Activated CD8-positive, alpha-beta T cell treated with anti-CD3 and anti-CD28 coated beads for 36 hours (primary cell): ENCODE measurements around the gene AOPEP. TPM values are rescaled to one million over a fixed set of nuclear protein-coding genes. Genes with fewer than 3 reads are reported as not detected.

Source experiments
- ATAC-seq: fragments of 200-7000 bp; cut with Tn5 transposase; one replicate; pipeline ENCODE4 v1.10.0; 2021; ENCODE audit warnings: mild to moderate bottlenecking, moderate library complexity
- CTCF ChIA-PET: fragments of 350-600 bp; sonication (Branson Sonifier 250); formaldehyde crosslinking; loops from one replicate; lab custom pipeline; 2021; ENCODE audit warnings: antibody characterized with exemption; lab: Charles Lee
- POLR2A ChIA-PET: fragments of 350-600 bp; sonication (Branson Sonifier 250); formaldehyde crosslinking; loops from one replicate; lab custom pipeline; 2021; ENCODE audit warnings: antibody characterized with exemption; lab: Charles Lee
- DNase-seq: peaks from one replicate; pipeline ENCODE4 v3.0.0-alpha.2; 2020
- H3K27ac Mint-ChIP-seq: one replicate; pipeline ENCODE4 v1.8.0; 2021; ENCODE audit warnings: mild to moderate bottlenecking, mixed read lengths
- H3K27me3 Mint-ChIP-seq: one replicate; pipeline ENCODE4 v1.8.0; 2021; ENCODE audit warnings: mixed read lengths
- H3K36me3 Mint-ChIP-seq: one replicate; pipeline ENCODE4 v1.8.0; 2021; ENCODE audit warnings: low read depth, mixed read lengths
- H3K4me1 Mint-ChIP-seq: one replicate; pipeline ENCODE4 v1.8.0; 2021; ENCODE audit warnings: low read depth, mixed read lengths
- H3K4me3 Mint-ChIP-seq: one replicate; pipeline ENCODE4 v1.8.0; 2021; ENCODE audit warnings: mild to moderate bottlenecking, moderate library complexity, mixed read lengths
- H3K9me3 Mint-ChIP-seq: one replicate; pipeline ENCODE4 v1.8.0; 2021; ENCODE audit warnings: mixed read lengths
- intact Hi-C: fragments of 100-400 bp; cut with micrococcal nuclease; formaldehyde crosslinking; loops from one replicate; pipeline ENCODE4 v1.10.0; 2022
- total RNA-seq, 2 experiments: library from RNA; stranded (reverse); gene quantifications; one replicate each; pipeline ENCODE4 v1.2.3, GENCODE V29; 2021
- TF ChIP-seq, protein P1 (sequence below): fragments of 200-600 bp; IDR thresholded peaks from one replicate; pipeline ENCODE4 v1.8.0; 2022; ENCODE audit warnings: antibody characterized with exemption, mild to moderate bottlenecking

The AOPEP gene
- total RNA-seq, 2 experiments from 2014 or later: 7.1 to 8.7 TPM

DNA sequence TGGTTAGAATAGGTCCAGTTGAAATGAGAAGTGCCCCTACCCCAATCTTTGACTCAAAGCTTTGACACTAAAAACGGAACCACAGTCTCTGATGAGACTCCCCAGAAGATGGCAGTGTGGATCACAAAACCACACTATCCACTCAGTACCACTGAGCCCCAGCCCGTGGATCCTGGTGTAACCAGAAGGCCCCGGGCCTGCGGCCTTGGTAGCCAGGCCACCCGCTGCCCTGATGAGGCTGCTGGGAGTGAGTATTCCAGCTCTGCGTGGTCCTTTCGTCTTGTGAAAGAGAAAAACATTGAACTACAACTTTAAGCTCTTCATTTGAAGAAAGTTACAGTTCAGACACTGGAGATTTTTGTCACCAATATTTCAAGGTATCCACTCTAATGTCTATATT lies 45.0 kb upstream of the AOPEP start:
- H3K27me3 Mint-ChIP-seq: peaks cover 18% of the 10 kb centered on the region
- peak; percentile 80 for ATAC-seq
- H3K9me3 Mint-ChIP-seq: no peaks in the 10 kb centered on the region
- no peak overlapping the region for H3K4me3 Mint-ChIP-seq
- TF ChIP-seq, protein P1, sequence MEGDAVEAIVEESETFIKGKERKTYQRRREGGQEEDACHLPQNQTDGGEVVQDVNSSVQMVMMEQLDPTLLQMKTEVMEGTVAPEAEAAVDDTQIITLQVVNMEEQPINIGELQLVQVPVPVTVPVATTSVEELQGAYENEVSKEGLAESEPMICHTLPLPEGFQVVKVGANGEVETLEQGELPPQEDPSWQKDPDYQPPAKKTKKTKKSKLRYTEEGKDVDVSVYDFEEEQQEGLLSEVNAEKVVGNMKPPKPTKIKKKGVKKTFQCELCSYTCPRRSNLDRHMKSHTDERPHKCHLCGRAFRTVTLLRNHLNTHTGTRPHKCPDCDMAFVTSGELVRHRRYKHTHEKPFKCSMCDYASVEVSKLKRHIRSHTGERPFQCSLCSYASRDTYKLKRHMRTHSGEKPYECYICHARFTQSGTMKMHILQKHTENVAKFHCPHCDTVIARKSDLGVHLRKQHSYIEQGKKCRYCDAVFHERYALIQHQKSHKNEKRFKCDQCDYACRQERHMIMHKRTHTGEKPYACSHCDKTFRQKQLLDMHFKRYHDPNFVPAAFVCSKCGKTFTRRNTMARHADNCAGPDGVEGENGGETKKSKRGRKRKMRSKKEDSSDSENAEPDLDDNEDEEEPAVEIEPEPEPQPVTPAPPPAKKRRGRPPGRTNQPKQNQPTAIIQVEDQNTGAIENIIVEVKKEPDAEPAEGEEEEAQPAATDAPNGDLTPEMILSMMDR: peak; percentile 76
- no peaks in the 10 kb centered on the region for H3K4me1 Mint-ChIP-seq
- CTCF ChIA-PET: interaction anchor here (0.6 to 10.9 kb wide), 44 partner anchors 8 to 1636 kb away, joined by 3 to 193 read pairs (median 4); partner anchors contain the start of gene AOPEP
- intact Hi-C loops: loop anchor here (5.0 kb wide), 1 partner anchor 446 kb away; no protein-coding TSS in a partner anchor
- peak; percentile 65 for DNase-seq
- no peaks in the 10 kb centered on the region for H3K36me3 Mint-ChIP-seq
- POLR2A ChIA-PET: interaction anchor here (0.8 kb wide), 1 partner anchor 444 kb away, joined by 3 read pairs; no protein-coding TSS in a partner anchor
- no peak overlapping the region for H3K27ac Mint-ChIP-seq

DNA sequence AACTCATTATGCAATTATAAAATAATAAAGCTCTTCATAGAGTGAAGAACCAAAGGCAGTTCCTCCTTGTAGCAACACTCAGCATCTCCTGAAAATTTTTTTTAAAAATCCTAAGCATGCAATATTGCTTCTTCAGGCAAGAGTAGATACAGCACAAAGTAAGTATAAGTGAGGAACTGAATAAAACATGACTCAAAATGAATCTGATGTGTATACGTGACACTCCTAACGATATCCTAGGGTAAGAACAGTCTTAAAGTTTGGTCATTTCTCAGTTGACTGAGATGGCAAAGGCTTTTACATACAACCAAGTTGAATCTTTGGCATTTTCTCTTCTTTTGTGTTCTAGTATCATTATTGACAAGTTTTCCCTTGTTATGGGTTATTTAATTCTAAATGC lies 41.1 kb upstream of the AOPEP start:
- Mint-ChIP-seq H3K4me1 (no peaks in the 10 kb centered on the region), H3K4me3 (no peak overlapping the region), H3K9me3 (no peaks in the 10 kb centered on the region), H3K27ac (no peak overlapping the region), H3K36me3 (no peaks in the 10 kb centered on the region), H3K27me3 (peaks cover 6% of the 10 kb centered on the region)
- POLR2A ChIA-PET: no interaction called here
- CTCF ChIA-PET: interaction anchor here (0.5 to 10.9 kb wide), 2 partner anchors 443 to 1374 kb away, joined by 3 to 193 read pairs; no protein-coding TSS in a partner anchor
- DNase-seq: no peak
- TF ChIP-seq, protein P1: no peak
- no peak for ATAC-seq
- intact Hi-C loops: no loop called here

DNA sequence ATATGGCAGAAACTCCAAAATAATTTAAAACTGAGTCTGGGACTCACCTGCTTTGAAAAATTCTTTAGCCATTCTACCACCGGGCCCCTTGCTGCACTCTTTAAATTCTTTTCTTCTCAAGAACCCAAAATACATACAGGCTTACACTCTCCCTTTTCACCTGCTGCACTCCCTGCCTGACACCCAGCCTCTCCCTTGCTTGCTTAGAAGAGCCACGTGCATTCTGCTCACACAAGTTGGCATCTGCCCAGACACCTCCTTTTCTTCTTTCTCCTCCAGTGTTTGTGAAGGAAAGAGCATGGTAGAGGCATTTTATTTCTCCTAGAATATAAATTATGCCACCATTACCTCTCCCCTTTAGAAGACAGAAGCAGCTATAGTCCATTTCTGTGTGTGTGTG lies 39.0 kb upstream of the AOPEP start:
- DNase-seq (no peak), ATAC-seq (no peak)
- H3K27ac Mint-ChIP-seq: no peak overlapping the region
- peaks cover 6% of the 10 kb centered on the region for H3K27me3 Mint-ChIP-seq
- TF ChIP-seq, protein P1: no peak
- CTCF ChIA-PET: no interaction called here
- POLR2A ChIA-PET: no interaction called here
- intact Hi-C loops: no loop called here
- H3K36me3 Mint-ChIP-seq: no peaks in the 10 kb centered on the region
- no peaks in the 10 kb centered on the region for H3K9me3 Mint-ChIP-seq
- no peak overlapping the region for H3K4me3 Mint-ChIP-seq
- H3K4me1 Mint-ChIP-seq: no peaks in the 10 kb centered on the region

DNA sequence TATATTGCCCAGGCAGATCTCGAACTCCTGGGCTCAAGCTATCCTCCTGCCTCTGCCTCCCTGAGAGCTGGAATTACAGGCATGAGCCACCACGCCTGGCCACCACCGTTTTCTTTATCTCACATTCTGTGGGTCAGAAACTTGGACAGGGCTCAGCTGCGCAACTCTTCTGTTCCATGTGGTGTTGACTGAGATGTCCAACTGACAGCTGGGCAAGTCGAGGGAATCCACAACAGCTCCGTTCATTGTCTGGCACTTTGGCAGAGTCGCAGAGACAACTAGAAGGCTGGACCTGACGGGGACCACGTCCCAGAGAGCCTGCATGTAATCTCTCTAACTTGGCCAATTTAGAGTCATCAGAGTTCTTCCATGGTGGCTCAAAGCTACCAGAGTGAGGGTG lies 36.2 kb upstream of the AOPEP start:
- ATAC-seq: no peak
- Mint-ChIP-seq H3K4me1 (no peaks in the 10 kb centered on the region), H3K36me3 (no peaks in the 10 kb centered on the region), H3K27me3 (peaks cover 6% of the 10 kb centered on the region), H3K27ac (no peak overlapping the region), H3K4me3 (no peak overlapping the region), H3K9me3 (no peaks in the 10 kb centered on the region)
- ChIA-PET CTCF (interaction anchor here (1.1 kb wide), 1 partner anchor 440 kb away, joined by 4 read pairs; no protein-coding TSS in a partner anchor), POLR2A (no interaction called here)
- TF ChIP-seq, protein P1: no peak
- intact Hi-C loops: no loop called here
- no peak for DNase-seq

DNA sequence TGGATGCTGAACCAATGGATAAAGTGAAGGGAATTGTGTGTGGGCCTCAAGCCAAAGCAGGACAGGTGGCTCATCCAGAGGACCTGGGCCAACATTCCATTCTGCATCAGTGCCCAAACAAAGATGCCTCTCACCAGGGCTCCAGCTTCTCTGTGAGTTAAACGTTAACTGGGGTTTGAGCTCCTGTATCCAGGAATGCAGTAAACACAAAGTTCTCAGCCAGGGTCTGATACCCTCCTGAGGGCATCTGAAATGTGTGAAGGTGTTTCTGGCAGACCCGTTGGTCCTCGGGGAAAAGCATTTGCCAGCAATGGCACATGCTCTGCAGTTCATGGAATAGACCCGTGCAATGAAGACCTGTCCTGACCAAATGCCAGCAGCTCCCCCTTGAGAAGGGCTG lies 33.9 kb upstream of the AOPEP start:
- ATAC-seq: no peak
- Mint-ChIP-seq H3K9me3 (no peaks in the 10 kb centered on the region), H3K36me3 (no peaks in the 10 kb centered on the region), H3K27me3 (peaks cover 10% of the 10 kb centered on the region), H3K27ac (no peak overlapping the region), H3K4me1 (no peaks in the 10 kb centered on the region), H3K4me3 (no peak overlapping the region)
- DNase-seq: no peak
- TF ChIP-seq, protein P1: no peak
- ChIA-PET POLR2A (interaction anchor here (1.3 kb wide), 1 partner anchor 13 kb away, joined by 3 read pairs; no protein-coding TSS in a partner anchor), CTCF (no interaction called here)
- intact Hi-C loops: no loop called here
